ENCODE data around the gene SMAD3.

The SMAD3 gene

DNA sequence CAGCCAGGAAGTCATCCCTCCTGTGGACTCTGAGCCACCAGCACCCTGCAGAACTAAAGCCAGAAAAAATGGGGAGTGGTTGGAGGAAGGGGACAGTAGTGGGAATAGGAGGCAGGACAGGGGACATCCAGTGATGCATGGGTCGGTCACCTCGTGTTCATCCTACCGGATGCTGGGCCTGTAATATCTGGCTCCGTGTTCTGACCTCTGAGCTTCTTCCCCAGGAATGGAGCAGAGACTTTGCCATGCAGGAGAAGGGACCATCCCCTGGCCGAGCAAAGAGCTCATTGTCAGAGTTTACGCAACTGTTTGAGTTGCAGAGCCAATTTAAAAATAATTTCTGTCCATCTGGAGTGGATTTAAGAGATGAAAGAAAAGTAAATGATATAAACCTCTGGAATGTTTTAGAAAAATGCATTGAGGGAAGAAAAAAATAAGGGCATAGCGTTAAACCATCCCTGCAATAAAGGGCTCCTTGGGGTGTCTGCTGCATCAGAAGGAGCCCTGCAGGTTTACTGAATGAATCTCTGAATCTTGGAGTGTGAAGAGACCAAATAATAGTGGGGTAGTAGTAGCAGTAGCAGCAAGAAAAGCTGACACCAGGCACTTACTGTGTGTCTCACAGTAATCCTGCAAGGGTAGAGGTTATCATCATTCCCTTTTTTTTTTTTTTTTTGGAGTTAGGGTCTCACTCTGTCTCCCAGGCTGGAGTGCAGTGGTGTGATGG, 118.2 kb downstream of the SMAD3 start:
- DNase-seq (ENCODE audit: low spot score): no peak

DNA sequence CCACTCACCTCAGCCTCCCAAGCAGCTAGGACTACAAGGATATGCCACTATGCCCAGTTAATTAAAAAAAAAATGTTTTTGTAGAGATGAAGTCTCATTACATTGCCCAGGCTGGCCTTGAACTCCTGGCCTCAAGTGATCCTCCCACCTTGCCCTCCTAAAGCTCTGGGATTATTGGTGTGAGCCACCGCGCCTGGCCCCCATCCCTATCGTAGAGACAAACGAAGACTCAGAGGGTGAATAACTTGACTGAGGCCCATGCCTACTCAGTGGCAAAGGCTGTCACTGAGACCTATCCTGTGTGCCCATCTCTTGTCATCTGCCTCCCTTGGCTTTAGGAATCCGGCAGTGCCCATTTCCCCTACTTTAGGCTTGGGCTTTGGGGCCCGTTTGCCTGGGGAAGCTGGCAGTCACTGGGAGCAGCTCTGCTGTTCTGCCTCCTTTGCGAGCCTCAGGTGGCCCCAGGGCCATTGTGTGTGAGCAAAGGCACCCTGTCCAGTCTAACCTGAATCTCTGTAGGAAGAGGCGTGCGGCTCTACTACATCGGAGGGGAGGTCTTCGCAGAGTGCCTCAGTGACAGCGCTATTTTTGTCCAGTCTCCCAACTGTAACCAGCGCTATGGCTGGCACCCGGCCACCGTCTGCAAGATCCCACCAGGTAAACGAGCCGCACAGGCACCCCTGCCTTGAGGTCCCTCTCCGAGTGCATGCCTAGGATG, 119.0 kb downstream of the SMAD3 start:
- DNase-seq (ENCODE audit: low spot score): no peak

DNA sequence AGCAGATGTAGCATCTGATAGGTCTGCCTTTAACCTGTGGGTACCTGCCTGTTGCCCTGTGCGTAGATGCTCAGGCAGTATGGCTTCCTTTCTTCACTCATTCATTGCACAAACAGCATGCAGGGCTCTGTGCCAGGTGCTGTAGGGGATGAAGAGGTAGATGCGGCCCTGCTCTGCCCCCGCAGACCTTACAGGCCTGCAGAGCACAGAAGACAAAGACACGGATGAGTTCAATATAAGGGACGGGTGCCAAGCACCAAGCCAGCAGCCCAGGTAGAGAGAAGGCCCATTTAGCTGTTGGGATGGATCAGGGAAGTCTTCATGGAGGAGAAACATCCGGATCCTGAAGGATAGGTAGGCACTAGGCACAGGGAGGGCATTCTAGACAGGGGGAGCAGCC, 119.6 kb downstream of the SMAD3 start:
- no peak for DNase-seq (ENCODE audit: low spot score)

DNA sequence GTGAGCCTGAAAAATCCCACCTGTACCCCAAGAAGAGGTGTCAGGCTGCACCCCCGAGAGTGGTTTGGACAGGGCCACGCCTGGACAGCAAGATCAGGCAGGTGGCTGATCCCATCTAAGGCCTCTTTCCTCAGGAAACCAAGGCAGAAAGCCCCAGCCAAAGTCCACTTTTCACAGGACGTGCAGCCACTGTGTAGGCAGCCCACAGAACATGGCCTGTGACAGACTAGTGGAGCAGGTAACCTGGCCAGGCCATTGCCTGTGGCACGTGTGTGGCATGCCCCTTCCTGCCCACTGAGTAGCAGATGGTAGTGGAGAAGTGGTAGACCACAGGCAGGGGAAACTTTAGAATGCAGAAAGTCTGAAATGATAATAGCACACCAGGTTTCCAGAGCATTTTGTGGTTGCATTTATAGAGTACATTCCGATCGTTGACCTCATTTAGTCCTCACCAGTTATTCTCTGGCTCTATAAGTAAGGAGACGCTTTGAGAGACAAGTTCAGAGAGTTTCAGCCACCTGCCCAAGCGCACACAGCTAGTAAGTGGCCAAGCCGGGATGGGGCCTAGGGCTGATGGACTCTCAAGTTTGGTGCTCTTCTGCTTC, 120.3 kb downstream of the SMAD3 start:
- DNase-seq (ENCODE audit: low spot score): no peak

DNA sequence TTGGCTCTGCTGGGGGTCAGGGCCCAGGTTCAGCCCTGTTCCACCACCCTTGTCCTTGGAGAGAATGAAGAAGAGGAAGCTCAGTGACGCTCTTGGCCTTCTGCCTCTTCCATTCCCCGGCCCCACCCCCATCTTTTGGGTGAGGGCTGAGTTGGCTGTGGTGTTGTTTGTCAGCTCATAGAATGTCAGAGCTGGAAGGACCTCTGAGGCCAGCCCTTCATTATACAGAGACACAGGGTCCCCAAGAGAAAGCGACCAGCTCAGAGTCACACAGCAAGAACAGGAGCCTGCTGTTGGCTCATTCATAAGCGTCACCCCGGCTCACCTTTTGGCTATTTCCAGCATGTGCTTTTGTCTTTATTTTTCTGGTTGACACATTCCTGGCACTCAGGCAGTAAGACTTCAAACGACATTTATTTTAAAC, 120.8 kb downstream of the SMAD3 start:
- no peak for DNase-seq (ENCODE audit: low spot score)

DNA sequence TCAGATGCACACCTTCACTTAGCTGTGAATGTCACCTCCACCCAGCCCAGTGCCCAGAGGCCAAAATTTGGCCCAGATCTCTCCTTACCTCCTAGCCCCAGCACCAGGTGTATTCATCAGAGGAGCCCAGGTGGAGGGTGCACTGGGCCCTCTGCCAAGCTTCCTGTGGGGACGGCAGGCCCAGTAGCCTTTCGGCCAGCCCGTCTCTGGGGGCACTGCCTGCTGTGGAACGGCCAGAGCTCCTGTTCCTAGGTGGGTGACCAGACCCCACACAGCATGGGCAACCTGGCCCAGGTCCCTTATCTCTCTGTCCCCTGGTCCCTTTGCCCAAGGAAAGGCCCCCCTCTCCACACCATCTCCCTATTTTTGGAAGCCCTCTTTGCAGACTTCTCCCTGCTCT, 121.3 kb downstream of the SMAD3 start:
- DNase-seq (ENCODE audit: low spot score): no peak

DNA sequence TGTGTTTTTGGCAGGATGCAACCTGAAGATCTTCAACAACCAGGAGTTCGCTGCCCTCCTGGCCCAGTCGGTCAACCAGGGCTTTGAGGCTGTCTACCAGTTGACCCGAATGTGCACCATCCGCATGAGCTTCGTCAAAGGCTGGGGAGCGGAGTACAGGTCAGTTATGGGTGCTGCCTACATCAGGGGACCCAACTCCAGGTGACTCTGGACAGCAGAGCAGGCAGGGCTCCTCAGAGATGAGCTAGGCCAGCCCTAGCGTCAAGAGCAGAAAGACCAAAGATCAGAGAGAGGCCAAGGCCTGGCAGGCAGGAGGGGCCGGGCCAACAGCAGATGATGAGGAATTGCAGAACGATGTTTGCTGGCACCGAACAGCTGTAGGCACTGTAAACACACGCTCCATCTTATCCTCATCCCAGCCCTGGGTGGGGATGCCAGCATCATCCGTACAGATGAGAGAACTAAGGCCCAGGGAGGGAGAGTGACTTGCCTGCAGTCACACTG, 122.0 kb downstream of the SMAD3 start:
- no peak for DNase-seq (ENCODE audit: low spot score)

DNA sequence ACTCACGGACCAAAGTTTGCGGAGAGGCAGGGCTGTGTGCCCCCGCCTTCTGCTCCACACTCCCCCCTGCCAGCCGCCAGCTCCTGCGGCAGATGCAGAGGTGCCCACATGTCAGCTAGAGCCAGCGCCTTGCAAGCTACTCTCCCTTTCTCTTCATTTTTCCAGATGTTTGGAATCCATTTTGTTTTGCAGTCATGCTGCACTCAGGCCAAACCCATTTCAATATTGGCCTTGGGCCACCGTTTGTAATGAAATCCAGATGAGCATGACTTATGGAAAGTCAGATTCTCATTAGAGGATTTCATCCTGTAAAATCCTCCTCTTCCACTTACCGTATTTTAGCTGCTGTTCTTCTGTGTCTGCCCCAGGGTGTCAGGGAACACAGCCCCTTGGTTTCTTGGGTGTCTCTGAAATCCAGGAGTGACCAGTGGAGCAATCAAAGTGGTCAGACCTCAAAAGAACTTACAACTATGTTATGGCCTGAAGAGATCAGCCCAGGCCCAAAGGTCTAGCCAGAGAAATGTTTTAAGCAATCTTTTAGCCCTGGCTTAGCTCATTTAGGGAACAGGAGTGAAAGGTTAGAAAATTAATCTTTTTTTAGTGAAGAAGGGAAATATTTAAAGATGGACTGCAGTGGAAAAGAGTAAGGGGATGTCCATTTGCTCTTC, 123.3 kb downstream of the SMAD3 start:
- DNase-seq (ENCODE audit: low spot score): no peak

DNA sequence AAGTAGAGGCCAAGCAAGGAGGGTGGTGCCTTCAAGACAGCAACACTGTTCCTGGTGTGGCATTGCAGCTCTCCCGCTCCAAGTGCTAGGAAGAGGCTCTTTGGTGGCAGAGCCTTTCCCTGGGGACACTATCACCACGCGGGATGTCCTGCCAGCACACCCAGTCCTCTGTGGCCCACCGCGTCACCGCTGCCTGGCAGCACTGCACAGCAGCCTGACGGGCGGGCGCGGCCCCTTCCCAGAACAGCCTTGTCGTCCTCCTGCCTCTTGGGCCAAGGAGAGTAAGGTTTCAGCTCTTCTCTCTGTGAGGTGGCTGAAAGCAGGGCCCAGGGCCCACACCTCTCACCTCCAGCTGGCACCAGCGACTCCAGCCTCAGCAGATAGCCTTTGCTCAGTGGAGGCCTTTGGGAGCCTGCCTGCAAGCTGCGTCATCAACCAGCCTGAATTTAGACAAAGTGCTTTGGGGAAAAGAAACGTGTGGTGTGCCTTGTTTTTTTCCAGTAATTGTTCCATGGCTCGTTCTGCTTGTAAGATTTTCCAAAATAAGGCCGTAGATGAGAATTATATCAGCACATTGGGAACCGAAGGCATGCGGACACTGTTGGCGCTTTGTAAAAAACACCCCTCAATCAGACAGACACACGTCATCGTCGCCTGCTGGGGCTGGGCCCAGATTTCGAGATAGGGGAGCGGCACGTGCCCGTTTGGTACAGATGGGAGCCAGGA, 124.1 kb downstream of the SMAD3 start:
- DNase-seq (ENCODE audit: low spot score): no peak

DNA sequence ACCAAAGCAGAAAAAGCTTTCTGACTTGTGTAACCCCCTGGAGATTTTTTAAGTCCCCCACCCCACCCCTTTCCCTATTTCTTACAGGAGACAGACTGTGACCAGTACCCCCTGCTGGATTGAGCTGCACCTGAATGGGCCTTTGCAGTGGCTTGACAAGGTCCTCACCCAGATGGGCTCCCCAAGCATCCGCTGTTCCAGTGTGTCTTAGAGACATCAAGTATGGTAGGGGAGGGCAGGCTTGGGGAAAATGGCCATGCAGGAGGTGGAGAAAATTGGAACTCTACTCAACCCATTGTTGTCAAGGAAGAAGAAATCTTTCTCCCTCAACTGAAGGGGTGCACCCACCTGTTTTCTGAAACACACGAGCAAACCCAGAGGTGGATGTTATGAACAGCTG, 124.9 kb downstream of the SMAD3 start:
- no peak for DNase-seq (ENCODE audit: low spot score)

DNA sequence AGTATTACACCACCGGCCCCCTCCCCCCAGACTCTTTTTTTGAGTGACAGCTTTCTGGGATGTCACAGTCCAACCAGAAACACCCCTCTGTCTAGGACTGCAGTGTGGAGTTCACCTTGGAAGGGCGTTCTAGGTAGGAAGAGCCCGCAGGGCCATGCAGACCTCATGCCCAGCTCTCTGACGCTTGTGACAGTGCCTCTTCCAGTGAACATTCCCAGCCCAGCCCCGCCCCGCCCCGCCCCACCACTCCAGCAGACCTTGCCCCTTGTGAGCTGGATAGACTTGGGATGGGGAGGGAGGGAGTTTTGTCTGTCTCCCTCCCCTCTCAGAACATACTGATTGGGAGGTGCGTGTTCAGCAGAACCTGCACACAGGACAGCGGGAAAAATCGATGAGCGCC, 125.4 kb downstream of the SMAD3 start:
- DNase-seq (ENCODE audit: low spot score): no peak

DNA sequence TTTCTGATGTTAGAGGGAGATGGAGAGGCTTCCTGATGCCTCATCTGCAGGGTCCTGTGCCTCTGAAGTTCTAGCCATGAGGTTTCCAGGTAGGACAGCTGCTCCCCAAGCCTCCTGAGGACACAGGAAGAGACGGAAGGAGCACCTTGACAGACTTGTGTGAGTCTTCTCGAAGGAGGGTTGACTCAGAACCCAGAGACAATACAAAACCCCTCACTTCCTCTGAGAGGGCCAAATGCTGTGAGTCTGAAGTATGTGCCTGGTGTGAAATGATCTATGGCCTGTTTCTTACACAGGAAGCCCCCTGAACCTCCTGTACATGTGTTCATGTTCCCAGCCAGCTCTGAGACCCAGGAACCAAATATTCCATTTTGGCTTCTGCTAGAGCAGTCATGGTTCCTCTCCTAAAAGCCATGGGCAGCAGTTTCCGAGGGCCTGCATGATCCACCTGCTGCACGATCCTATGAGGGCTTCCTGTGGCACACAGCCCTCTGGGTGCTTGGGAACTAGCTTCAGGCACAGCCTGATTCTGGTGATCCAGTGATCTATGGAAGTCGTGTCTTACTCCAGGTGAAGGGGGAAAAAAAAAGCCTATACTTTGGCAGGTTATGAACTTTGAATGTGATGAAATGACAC, 126.9 kb downstream of the SMAD3 start:
- DNase-seq (ENCODE audit: low spot score): no peak

DNA sequence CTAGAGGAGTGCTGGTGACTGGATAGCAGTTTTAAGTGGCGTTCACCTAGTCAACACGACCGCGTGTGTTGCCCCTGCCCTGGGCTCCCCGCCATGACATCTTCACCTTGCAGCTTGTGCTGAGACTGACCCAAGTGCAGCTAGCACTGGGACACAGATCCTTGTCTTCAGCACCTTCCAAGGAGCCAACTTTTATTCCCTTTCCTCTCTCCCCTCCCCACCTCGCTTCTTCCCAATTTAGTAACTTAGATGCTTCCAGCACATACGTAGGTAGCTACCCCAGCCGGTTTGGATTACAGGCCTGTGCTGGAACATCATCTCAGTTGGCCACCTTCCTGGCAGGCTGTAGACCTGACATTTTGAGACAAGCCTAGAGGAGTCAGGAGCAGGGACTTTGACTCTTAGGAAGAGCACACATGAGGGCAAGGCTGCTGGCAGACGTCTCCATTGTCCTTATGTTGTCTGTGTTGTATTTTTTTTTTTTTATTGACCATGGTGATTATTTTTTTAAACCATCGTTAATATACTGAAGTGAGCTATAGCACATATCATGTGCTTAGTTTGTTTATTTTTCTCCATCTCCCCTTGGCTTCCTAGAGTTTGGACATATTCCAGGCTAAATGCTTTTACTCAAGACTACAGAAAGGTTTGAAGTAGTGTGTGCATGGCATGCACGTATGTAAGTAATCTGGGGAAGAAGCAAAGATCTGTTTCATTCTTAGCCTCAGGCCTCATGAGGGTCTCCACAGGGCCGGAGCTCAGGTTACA, 128.0 kb downstream of the SMAD3 start:
- DNase-seq (ENCODE audit: low spot score): no peak

DNA sequence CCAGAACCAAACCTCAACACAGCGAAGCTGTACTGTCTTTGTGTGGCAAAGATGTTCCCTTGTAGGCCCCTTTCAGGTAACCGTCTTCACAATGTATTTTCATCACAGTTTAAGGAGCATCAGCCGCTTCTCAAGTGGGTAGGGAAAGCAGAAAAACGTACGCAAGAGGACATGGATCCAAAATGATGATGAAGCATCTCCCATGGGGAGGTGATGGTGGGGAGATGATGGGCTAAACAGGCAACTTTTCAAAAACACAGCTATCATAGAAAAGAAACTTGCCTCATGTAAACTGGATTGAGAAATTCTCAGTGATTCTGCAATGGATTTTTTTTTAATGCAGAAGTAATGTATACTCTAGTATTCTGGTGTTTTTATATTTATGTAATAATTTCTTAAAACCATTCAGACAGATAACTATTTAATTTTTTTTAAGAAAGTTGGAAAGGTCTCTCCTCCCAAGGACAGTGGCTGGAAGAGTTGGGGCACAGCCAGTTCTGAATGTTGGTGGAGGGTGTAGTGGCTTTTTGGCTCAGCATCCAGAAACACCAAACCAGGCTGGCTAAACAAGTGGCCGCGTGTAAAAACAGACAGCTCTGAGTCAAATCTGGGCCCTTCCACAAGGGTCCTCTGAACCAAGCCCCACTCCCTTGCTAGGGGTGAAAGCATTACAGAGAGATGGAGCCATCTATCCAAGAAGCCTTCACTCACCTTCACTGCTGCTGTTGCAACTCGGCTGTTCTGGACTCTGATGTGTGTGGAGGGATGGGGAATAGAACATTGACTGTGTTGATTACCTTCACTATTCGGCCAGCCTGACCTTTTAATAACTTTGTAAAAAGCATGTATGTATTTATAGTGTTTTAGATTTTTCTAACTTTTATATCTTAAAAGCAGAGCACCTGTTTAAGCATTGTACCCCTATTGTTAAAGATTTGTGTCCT, 129.0 kb downstream of the SMAD3 start:
- DNase-seq (ENCODE audit: low spot score): no peak

DNA sequence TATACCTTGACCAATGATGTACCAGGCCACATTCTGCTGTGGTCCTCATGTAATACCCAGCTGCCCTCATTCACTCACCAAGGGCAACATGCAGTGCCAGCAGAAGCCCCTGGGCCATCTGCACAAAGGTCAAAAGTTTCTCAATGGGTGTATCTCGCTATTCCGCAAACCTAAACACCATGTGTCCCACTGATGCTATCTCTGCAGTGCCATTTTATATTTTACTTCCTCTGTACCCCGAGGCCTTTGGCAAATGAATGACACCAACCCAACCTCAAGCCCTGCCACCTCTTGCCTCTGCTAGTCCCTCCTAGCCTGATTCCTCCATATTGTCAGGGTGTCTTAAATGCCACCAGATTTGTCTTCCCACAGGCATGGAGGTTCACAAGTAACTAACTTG, 129.9 kb downstream of the SMAD3 start:
- no peak for DNase-seq (ENCODE audit: low spot score)

DNA sequence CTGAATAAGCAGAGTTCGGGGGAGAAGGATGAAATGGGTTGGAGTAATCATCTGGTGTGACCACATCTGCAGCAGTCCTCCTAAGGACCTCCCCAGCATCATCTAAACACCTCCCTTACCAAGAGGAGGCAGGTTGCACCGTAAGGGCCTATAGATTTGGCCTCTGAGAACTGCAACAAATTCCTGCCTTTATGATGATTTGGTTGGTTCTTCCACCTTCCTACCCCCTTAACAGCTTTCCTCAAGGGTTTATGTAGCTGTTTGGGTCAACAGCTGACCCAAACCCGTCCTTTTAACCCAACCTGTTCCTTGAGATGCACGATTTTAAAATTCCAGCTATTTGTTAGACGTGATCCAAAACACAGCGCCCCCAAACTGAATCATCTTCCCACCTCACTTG, 130.8 kb downstream of the SMAD3 start:
- no peak for DNase-seq (ENCODE audit: low spot score)

DNA sequence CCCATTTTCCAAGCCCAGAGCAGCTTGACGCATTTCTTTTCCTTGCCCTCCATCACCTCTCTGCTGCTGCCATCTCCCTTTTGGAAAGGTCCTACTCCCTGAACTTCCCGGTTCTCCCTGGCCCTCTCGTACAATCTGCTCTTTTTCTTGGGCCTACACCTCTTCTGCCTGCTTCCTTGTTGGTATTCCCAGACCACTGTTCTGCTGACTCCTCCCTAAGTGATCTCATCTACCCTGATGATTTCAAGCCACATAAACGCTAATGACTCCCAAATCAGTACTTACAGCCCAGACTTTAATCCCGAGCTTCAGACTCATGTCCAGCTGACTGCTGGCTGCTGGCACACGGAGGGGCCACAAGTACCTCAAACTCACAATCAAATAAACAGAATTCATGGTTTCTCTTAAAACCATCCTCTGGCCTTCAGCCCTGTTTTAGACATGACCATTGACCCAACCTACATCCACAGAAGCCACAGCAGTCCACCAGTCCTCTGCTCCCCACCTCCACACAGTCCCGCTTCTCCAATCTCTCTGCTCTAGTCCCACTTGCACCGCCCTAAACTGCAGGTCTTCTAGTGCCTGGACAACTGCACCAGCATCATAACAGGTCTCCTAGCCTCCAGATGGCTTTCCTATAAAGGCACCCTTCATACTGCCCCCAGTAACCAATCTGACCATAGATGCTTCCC, 131.4 kb downstream of the SMAD3 start:
- DNase-seq (ENCODE audit: low spot score): no peak

DNA sequence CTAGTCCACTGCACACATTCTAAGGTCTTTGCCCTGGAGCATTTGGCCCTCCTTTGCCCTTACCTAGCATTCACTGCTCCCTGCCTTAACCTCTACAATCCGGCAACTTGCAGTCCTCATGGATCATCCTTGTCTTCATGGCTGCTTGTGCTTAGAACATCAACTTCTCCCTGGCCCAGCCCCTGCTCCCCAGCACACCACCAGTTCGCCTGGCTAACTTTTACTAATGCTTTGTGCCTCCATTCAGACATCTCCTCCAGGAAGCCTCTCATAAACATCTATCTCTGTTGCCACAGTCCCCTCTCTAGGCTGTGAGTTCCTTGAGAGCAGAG, 131.9 kb downstream of the SMAD3 start:
- DNase-seq (ENCODE audit: low spot score): no peak

DNA sequence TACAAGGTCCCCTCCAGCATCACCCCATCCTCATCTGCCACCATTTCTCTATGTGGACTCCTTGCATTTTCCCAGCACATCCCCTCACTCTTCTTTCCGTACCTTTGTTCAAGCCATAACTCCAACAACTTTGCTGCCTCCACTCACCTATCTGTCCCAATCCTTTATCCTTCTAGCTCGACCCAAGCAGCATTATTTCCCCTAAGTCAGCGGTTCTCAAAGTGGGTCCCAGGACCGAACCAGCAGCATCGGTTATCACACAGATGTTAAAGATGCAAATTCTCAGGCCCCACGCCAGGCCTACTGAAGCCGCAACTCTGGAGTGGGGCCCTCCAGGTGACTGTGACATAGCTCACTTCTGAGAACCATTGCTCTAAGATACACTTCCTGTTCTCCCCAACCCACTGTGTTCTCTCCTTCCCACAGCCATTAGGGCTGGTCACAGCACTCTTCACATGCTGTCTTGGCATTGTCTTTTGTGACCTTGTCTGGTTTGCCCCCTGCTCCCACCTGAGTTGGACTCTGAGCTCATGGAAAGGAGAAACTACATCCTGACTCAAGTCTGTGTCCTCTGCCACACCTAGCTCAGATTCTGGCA, 132.9 kb downstream of the SMAD3 start:
- DNase-seq (ENCODE audit: low spot score): no peak

Measured in iPS-NIHi11 (cell line).